ENCODE results near the gene SPANXN4.
A peak's percentile ranks its signal among the peaks of the same experiment; 100 is the strongest.

SPANXN4 gene

DNA sequence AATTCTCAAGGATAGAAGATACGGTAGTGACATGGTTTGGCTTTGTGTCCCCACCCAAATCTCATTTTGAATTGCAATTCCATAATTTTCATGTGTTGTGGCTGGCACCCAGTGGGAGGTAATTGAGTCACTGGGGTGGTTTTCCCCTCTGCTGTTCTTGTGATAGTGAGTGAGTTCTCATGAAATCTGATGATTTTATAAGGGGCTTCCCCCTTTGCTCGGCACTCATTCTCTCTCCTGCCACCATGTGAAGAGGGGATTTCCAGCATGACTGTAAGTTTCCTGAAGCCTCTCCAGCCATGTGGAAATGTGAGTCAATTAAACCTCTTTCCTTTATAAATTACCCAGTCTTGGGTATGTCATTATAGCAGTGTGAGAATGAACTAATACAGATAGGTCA is 8.5 kb upstream of the SPANXN4 start:
- FAIRE-seq (no peak), DNase-seq (ENCODE audit: insufficient read length, low spot score) (no peak)
- no peak for TF ChIP-seq TAF1 (IDR thresholded peaks at IDR 0.05; ENCODE audit: low read depth, low read length)

DNA sequence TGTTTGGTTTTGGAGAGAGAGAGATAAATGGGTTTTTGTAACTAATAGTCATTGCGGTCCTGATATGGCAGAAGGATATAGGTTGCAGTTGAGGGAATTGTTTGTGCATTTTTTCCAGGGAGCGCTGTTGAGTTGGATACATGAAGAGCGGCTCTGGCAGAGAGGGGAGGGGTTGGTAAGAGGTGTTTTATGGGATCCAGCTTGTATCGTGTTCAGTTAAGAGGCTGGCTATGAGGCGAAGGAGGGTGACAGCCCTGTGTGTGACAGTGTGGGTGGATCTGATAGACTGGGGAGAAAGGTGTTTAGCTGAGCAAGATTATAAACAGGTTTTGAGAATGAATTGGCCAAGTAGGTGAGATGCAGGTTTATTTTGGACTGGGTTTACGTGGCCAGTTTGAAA is 1.5 kb downstream of the SPANXN4 start:
- DNase-seq (ENCODE audit: insufficient read length, low spot score) (no peak), FAIRE-seq (no peak)
- TF ChIP-seq TAF1 (IDR thresholded peaks at IDR 0.05; ENCODE audit: low read depth, low read length) (no peak), SPI1 (IDR thresholded peaks at IDR 0.05; ENCODE audit: low read depth, low read length) (no peak), POU2F2 (IDR thresholded peaks at IDR 0.05; ENCODE audit: low read depth, low read length) (no peak)

DNA sequence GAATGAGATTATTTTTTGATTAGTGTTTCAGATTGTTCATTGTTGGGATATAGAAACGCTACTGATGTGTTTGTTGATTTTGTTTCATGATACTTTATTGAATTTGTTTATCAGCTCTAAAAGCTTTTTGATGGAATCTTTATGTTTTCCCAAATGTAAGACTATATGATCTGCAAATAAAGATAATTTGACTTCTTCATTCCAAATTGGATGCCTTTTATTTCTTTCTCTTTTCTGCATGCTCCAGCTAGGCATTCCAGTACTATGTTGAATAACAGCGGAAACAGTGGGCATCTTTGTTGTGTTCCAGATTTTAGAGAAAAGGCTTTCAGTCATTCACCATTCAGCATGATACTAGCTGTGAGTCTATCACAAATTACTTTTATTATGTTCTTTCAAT is 21.8 kb downstream of the SPANXN4 start:
- TF ChIP-seq TAF1 (IDR thresholded peaks at IDR 0.05; ENCODE audit: low read depth, low read length): no peak
- no peak for TF ChIP-seq PAX5 (IDR thresholded peaks at IDR 0.05; ENCODE audit: insufficient read depth, low read length, severe bottlenecking)
- TF ChIP-seq POU2F2 (IDR thresholded peaks at IDR 0.05; ENCODE audit: low read depth, low read length): no peak
- TF ChIP-seq POLR2AphosphoS5 (IDR thresholded peaks at IDR 0.05; ENCODE audit: low read depth, low read length): no peak
- TF ChIP-seq SPI1 (IDR thresholded peaks at IDR 0.05; ENCODE audit: low read depth, low read length): no peak
- TF ChIP-seq POLR2A (IDR thresholded peaks at IDR 0.05; ENCODE audit: low read depth, low read length): no peak
- no peak for FAIRE-seq

DNA sequence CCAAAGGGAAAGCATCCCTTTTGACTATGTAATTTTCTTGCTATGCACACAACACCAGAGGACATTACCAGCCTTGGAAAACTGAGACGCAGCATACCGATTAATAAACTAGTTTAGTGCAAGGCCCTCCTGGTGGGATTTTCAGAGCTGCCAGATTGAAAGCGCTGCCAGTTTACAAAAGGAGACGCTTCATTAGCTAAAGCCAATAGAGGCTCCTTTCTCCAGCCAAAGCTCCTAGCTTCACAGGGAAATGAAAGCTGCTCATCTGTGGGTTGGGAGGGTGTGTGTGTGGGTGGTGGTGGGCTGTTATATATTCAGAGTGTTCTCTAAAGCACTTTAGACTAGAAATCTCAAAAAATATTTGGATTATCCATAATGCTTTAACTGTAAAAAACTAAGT is 32.4 kb downstream of the SPANXN4 start:
- no peak for TF ChIP-seq POLR2AphosphoS5 (IDR thresholded peaks at IDR 0.05; ENCODE audit: low read depth, low read length)
- TF ChIP-seq POU2F2 (IDR thresholded peaks at IDR 0.05; ENCODE audit: low read depth, low read length): no peak
- no peak for TF ChIP-seq SPI1 (IDR thresholded peaks at IDR 0.05; ENCODE audit: low read depth, low read length)
- TF ChIP-seq PAX5 (IDR thresholded peaks at IDR 0.05; ENCODE audit: insufficient read depth, low read length, severe bottlenecking): no peak
- no peak for TF ChIP-seq TAF1 (IDR thresholded peaks at IDR 0.05; ENCODE audit: low read depth, low read length)
- no peak for FAIRE-seq
- no peak for DNase-seq (ENCODE audit: insufficient read length, low spot score)

More for the DNA sequence above, 21.8 kb downstream of the SPANXN4 start:
- no peak for DNase-seq (ENCODE audit: insufficient read length, low spot score)

DNA sequence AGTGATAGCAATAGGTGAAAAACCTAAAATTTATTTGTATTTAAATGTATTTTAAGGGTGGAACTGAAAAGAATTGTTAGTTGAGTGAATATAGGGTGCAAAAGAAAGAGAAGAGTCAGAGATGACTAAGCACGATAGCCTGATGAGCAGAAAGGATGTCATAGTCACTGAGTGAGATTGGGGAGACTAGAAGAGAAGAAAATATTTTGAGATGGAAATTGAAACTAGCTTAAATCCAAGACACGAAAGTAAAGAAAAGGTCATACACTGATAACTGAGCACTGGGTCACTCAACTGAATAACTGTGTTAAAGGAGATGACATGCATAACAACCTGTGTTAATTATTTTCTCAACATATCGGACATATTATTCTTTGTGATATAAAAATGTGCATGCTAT is 55.5 kb downstream of the SPANXN4 start:
- FAIRE-seq (peak; percentile 52), DNase-seq (ENCODE audit: insufficient read length, low spot score) (no peak)
- TF ChIP-seq POLR2A (IDR thresholded peaks at IDR 0.05; ENCODE audit: low read depth, low read length) (no peak), POLR2AphosphoS5 (IDR thresholded peaks at IDR 0.05; ENCODE audit: low read depth, low read length) (no peak), TAF1 (IDR thresholded peaks at IDR 0.05; ENCODE audit: low read depth, low read length) (no peak), POU2F2 (IDR thresholded peaks at IDR 0.05; ENCODE audit: low read depth, low read length) (no peak), PAX5 (IDR thresholded peaks at IDR 0.05; ENCODE audit: insufficient read depth, low read length, severe bottlenecking) (no peak), SPI1 (IDR thresholded peaks at IDR 0.05; ENCODE audit: low read depth, low read length) (no peak)

DNA sequence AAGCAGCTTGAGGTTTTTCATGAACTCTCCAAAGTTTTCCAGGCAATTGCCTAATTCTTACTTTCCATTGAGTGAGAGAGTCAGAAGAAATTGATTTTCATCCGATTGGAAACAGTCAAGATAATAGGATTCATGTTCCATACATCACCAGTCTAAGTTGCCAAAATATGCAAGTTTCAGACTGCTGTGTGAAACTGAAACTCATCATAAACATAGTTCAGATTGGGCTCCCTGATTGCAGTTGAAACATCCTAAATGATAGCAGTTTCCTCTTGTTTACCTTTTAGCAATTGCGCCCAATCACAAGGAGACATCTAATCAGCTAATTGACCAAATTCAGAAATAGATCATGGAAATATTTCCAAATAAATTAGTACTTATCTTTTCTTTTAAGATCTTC is 56.8 kb downstream of the SPANXN4 start:
- DNase-seq (ENCODE audit: insufficient read length, low spot score) (no peak), FAIRE-seq (no peak)
- TF ChIP-seq POU2F2 (IDR thresholded peaks at IDR 0.05; ENCODE audit: low read depth, low read length): no peak
- no peak for TF ChIP-seq PAX5 (IDR thresholded peaks at IDR 0.05; ENCODE audit: insufficient read depth, low read length, severe bottlenecking)
- TF ChIP-seq POLR2A (IDR thresholded peaks at IDR 0.05; ENCODE audit: low read depth, low read length): no peak
- no peak for TF ChIP-seq TAF1 (IDR thresholded peaks at IDR 0.05; ENCODE audit: low read depth, low read length)
